ENCODE measurements around the gene IQCF6.
"Not testable (repeated sequence)": the region's sequence is repeated elsewhere in the genome, so short reads cannot be mapped to it uniquely, and the experiment has no call there.

The IQCF6 gene

DNA sequence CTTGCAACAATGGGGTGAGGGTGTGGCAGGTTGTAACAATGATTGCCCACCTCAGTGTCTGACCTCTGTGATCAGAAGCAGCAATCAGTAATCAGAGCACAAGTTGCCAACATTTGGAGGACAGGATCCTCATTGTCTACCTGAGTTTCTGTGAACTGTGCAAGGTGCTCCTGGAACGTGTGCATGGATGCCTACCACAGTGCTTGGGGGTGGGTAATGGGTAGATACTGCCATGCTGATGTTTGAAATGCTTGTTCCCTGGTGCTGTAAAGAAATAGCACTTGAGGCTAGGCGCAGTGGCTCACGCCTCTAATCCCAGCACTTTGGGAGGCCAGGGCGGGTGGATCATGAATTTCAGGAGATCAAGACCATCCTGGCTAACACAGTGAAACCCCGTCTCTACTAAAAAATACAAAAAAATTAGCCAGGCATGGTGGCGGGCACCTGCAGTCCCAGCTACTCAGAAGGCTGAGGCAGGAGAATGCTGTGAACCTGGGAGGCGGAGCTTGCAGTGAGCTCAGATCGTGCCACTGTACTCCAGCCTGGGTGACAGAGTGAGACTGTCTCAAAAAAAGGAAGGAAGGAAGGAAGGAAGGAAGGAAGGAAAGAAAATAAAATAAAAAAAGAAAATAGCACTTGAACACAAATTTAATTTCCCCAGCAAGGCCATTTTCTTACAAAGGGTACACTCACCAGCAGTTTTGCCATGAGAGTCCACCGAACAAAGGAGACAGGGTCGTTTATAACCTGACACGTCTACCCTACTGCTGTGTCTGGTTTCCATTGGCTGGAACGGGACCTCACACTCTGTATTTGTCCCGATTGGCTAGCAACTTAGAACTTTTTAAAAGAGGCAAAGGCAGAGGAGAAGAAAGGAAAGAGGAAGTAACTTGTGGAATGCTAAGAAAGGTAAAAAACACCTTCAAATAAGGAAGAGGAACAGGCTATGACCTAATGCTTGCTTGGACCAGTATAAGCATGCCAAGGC lies 25.0 kb downstream of the IQCF6 start:
- not testable (repeated sequence) for DNase-seq

- DNase-seq = no peak
Measured at GRCh38 chr3:51751287-51751686, 27.8 kb downstream of the IQCF6 start.

- no peak for DNase-seq
Measured at GRCh38 chr3:51750878-51751277, 28.2 kb downstream of the IQCF6 start.

- no peak for DNase-seq
Measured at GRCh38 chr3:51748327-51748726, 30.7 kb downstream of the IQCF6 start.

DNA sequence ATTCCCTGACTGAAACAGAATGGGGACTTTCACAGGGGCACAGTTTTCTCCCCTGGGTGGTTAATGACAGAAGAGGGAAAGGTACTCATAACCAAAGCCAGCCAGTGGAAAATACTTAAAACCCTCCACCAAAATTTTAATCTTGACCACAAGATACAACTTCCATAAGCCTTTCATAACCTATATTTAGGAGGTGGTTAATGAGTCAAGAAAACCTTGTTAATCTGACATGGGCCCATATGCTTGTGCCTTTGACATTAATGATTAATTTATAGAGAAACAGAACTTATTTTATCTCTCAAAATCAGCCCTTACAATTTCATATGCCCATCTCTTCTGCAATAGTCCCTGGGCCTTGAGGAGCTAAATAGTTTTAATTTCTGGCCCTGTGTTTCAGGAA lies 31.2 kb downstream of the IQCF6 start:
- DNase-seq = no peak

DNA sequence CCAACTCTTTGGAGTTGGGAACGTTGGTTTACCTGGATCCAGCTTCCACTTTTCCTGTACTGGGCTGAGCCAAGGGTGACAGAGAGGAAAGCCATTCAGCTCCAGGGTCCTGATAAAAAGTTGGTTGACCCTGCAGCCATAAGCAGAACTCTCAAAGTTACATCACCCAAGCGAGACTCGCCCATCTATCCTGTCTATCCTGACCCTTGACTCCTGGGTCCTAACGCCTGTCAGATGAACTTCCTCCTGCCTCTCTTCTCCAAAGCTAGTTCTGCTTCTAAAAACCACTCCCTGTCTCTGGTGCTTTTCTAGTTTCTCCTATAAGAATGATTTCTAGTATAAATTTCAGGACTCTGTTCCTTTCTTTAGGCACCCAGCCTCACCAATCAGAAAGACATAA lies 36.1 kb downstream of the IQCF6 start:
- DNase-seq = not testable (repeated sequence)

- DNase-seq = not testable (repeated sequence)
Measured at GRCh38 chr3:51742320-51742719, 36.7 kb downstream of the IQCF6 start.

DNA sequence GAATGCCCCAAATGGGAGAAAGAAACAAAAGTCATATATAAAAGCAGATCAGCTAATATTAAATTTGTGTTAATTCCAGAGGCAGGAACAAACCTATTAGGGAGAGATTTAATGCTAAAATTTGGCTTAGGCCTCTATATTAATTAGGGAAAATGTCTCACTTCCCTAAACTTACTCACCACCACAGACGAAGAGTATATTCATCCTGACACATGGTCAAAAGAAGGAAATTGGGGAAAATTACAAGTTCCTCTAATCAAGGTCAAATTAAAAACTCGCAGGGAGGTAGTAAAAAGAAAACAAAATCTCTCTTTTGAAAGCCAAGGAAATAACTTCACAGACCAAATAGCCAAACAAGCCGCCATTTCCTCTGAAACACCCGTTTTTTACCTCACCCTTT lies 39.9 kb downstream of the IQCF6 start:
- no peak for DNase-seq

- no peak for DNase-seq
Measured at GRCh38 chr3:51735950-51736349, 43.1 kb downstream of the IQCF6 start.

DNA sequence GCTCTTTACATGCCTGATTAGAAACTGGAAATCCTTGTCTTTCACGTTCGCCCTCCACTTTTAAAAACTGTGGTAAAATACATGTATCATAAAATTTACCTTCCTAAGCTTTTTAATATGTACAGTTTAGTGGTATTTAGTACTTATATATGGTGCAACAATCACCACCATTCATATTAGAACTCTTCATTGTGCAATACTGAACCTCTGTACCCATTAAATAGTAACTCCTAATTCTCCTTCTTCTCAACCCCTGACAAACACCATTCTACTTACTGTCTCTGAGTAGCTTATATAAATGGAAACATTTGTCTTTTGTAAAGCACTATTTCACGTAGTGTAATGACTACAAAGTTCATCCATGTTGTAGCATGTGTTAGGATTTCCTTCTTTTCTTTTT lies 44.0 kb downstream of the IQCF6 start:
- no peak for DNase-seq

DNA sequence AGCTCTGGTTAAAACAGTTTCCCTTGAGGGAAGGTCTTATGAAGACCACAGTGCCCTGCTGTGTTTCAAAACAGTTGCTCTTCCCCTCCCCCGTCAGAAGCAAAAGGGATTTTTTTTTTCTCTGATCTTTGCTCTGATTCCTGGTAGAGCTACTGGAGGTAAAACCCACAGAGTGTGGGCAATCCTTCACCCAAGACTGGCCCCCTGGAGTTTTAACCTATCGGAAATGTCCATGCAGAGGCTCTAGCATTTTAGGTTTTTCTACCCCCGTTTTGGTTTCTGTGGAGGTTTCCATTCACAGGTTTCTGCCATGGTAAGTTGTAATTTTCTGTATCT lies 44.5 kb downstream of the IQCF6 start:
- no peak for DNase-seq

GRCh38 chr3:51733859-51734571 lies 45.0 kb downstream of the IQCF6 start:
- no peak for DNase-seq

DNA sequence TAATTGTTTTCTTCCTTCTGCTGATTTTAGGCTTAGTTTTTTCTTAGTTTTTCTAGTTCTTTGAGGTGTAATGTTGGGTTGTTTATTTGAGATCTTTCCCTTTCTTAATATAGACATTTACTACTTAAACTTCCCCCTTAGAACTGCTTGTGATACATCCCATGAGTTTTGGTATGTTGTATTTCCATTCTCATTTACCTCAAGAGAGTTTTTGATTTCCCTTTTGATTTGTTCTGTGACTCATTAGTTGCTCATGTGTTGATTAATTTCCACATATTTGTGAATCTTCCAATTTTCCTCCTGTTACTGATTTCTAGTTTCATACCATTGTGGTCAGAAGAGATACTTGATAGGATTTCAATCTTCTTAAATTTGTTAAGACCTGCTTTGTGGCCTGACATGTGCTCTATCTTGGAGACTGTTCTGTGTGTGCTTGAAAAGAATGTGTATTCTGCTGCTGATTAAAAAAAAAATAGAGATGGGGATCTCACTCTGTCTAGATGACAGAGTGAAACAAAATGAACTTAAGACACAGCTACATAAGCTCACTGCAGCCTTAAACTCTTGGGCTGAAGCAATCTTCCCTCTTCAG lies 49.9 kb downstream of the IQCF6 start:
- DNase-seq = no peak

Data from NCI-H345 (cell line).